ENCODE results near the gene ANXA5. TPM values are rescaled to one million over a fixed set of nuclear protein-coding genes. Genes with fewer than 3 reads are reported as not detected.

ANXA5 gene
- total RNA-seq, 6 experiments from 2014 or later, result 52.2 to 216 (median 97.8) TPM

DNA sequence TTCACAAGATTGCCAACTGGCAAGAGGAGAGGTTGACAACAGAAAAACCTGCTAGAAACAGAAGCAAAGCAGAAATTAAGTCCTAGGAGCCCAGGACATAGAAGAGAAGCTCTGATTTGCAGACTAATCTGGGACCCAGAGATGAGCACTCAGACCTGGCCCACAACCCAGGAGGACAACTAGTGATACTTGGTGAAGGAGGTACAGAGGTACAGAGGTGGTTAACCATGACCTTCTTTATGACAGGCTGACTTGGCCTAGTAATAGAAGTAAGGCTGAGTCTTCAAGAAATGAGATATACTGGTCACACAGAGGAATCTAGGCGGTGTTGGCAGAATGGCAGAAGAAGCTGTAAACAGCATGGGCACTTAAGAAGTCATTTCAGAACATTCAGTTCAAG, 43.6 kb downstream of the ANXA5 start:
- TF ChIP-seq POLR2A (IDR thresholded peaks at IDR 0.05), result no peak
- no peak for TF ChIP-seq CTCF (IDR thresholded peaks at IDR 0.05)
- H3K36me3 ChIP-seq, result no peaks in the 10 kb centered on the region
- no peak for ATAC-seq
- no peak overlapping the region for H3K27ac ChIP-seq
- no peaks in the 10 kb centered on the region for H3K9me3 ChIP-seq
- no peak for DNase-seq
- WGBS (ENCODE audit: insufficient coverage, low coverage, low lambda C conversion rate, missing lambda C conversion rate), result 88% methylated on average over 1 of the region's 1 CpG
- intact Hi-C loops (cut with DNase I), result no loop called here
- H3K27me3 ChIP-seq, result no peaks in the 10 kb centered on the region
- H3K4me1 ChIP-seq, result no peaks in the 10 kb centered on the region
- no peak overlapping the region for H3K4me3 ChIP-seq

DNA sequence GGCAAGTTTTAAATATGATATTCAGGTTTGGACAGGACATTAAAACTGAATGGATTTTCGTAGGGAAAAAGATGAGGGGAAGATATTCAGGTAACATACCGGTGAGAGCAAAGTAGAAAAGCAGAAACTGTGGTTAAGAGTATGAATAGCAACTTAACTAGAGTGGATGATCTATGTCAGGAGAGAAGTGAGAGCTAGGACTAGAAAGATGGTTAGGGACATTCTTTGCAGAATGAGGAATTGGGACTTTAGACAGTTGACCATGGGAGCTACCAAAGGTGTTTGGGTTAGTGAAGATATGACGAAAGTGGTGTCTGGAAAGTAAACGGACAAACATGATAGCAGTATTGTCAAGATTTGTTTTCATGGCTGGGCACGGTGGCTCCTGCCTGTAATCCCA, 45.2 kb downstream of the ANXA5 start:
- ATAC-seq, result no peak
- intact Hi-C loops (cut with DNase I), result no loop called here

DNA sequence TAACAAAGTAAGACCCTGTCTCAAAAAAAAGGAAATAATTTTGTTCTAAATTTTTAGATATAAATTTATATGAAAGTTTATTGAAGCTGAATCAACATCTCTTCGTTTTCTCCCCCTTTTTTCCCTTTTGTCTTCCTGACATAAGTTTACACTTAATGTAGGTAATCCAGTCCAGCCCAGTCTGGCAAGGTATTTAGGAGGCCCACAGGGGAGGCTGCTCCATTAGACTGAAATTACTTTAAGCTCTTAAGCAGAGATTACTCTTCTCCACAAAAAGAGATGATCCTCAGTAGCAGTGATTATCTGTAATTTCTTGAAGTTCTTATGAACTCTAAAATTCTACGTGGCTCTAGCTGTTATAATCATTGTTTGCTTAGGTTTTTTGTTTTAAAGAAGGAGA, 46.0 kb downstream of the ANXA5 start:
- Histone ChIP-seq H3K27ac (no peak overlapping the region), H3K4me1 (no peaks in the 10 kb centered on the region), H3K4me3 (no peak overlapping the region), H3K9me3 (no peaks in the 10 kb centered on the region), H3K36me3 (no peaks in the 10 kb centered on the region), H3K27me3 (no peaks in the 10 kb centered on the region)
- ATAC-seq, result no peak
- TF ChIP-seq CTCF (IDR thresholded peaks at IDR 0.05), result no peak
- TF ChIP-seq POLR2A (IDR thresholded peaks at IDR 0.05), result no peak
- 64% methylated on average over 2 of the region's 2 CpGs for WGBS (ENCODE audit: insufficient coverage, low coverage, low lambda C conversion rate, missing lambda C conversion rate)
- no peak for DNase-seq
- intact Hi-C loops (cut with DNase I), result no loop called here

More for the DNA sequence above, 45.2 kb downstream of the ANXA5 start:
- 10% methylated on average over 5 of the region's 5 CpGs for WGBS (ENCODE audit: insufficient coverage, low coverage, low lambda C conversion rate, missing lambda C conversion rate)
- no peaks in the 10 kb centered on the region for H3K4me1 ChIP-seq
- H3K27me3 ChIP-seq, result no peaks in the 10 kb centered on the region
- no peak overlapping the region for H3K27ac ChIP-seq
- H3K4me3 ChIP-seq, result no peak overlapping the region
- no peak for DNase-seq
- TF ChIP-seq POLR2A (IDR thresholded peaks at IDR 0.05) (no peak), CTCF (IDR thresholded peaks at IDR 0.05) (no peak)
- no peaks in the 10 kb centered on the region for H3K36me3 ChIP-seq
- H3K9me3 ChIP-seq, result no peaks in the 10 kb centered on the region

DNA sequence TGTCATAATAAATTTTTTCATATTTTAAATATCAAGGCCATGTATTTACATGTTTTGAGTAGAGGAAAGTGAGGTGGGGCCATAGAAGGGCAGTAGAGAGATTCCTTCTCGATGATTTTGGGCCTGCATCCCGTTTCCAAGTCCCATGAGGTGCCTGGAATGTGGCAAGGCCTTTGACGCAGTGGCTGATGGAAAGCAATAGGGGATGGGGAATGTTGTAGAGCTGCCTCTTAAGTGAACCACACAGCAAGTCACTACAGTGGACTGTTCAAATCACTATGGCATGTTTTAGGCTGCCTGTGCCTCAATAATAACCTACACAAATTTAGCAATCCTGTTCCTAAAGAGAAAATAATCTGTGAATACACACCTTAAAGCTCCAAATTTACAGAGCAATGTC, 48.3 kb downstream of the ANXA5 start:
- Histone ChIP-seq H3K4me1 (no peaks in the 10 kb centered on the region), H3K27me3 (no peaks in the 10 kb centered on the region), H3K27ac (no peak overlapping the region), H3K9me3 (no peaks in the 10 kb centered on the region), H3K4me3 (no peak overlapping the region), H3K36me3 (no peaks in the 10 kb centered on the region)
- ATAC-seq, result no peak
- DNase-seq, result no peak
- intact Hi-C loops (cut with DNase I), result no loop called here
- TF ChIP-seq CTCF (IDR thresholded peaks at IDR 0.05), result no peak
- no peak for TF ChIP-seq POLR2A (IDR thresholded peaks at IDR 0.05)
- WGBS (ENCODE audit: insufficient coverage, low coverage, low lambda C conversion rate, missing lambda C conversion rate), result 17% methylated on average over 3 of the region's 3 CpGs

Measured in right lobe of liver (tissue), 6 donors.